Panc1 (cell line): Measurements from ENCODE around the gene TPD52L1.

Source experiments
- CTCF ChIP-seq: fragments of 450-650 bp; IDR thresholded peaks from 2 replicates; pipeline ENCODE4 v1.5.1; 2017; ENCODE audit warnings: mild to moderate bottlenecking
- POLR2AphosphoS5 ChIP-seq: IDR thresholded peaks from 2 replicates; pipeline ENCODE4 v1.6.1; 2012; ENCODE audit warnings: mild to moderate bottlenecking, low read depth, low read length, moderate library complexity
- REST ChIP-seq, 2 experiments: IDR thresholded peaks; 2 replicates each; pipeline ENCODE4 v1.6.1; 2011 to 2012; ENCODE audit warnings: low read depth in 2 of 2, control low read depth in 1 of 2, low read length in 1 of 2, mild to moderate bottlenecking in 1 of 2, moderate library complexity in 1 of 2; ENCODE audit not compliant: insufficient read depth in 1 of 2
- SIN3A ChIP-seq: IDR thresholded peaks from 2 replicates; pipeline ENCODE4 v1.6.1; 2012; ENCODE audit warnings: low read depth, mild to moderate bottlenecking, low read length, moderate library complexity, borderline replicate concordance; ENCODE audit not compliant: insufficient read depth

DNA sequence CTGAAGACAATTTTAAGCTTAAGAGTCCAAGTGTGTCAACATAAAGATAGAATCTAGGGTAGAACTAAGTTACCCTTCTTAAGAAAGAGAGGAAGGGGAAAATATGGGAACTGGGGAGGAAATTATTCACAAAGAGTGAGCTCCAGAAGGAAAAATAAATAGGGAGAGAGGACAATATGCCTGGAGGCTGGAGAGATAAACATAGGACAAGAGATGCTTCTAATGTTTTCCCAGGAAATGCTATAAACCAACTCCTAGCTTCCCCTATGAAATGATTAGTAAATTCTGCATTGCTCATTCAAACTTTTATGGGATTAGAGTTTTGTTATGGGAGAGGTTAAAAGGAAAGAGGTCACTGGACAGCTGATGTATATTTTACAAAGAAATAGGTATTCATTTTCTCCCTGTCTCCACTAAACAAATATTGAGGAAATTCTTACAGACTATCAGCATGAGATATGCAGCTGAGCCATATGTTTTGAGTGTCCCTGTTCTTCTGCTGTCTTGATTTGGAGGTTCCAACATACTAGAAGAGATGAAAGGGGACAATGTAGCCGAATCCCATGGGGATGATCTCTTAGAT is 22.0 kb downstream of the TPD52L1 start:
- TF ChIP-seq CTCF (no peak), POLR2AphosphoS5 (no peak), REST (IDR thresholded peaks at IDR 0.05; ENCODE audit: insufficient read depth in 1 of 2, low read depth in 2 of 2, low read length in 1 of 2) (no peak), SIN3A (no peak)
